HCT116 (cell line): Measurements from ENCODE around the gene GJA3. TPM values are rescaled to one million over a fixed set of nuclear protein-coding genes. Genes with fewer than 3 reads are reported as not detected.
A peak's percentile ranks its signal among the peaks of the same experiment; 100 is the strongest.

Source experiments
- ATAC-seq: fragments of 200-7000 bp; cut with Tn5 transposase; 2 replicates; pipeline ENCODE4 v1.9.1; 2020; ENCODE audit warnings: mild to moderate bottlenecking, moderate library complexity
- BruUV-seq: library from RNA; stranded (reverse); fragments of 400-500 nt; replicated peaks from 2 replicates; lab custom pipeline; 2021; lab: Mats Ljungman, UMichigan
- CTCF ChIA-PET: fragments of 300-600 bp; sonication (Branson Sonifier 250); formaldehyde crosslinking; loops from one replicate; lab custom pipeline; 2021; ENCODE audit warnings: antibody characterized with exemption; lab: Charles Lee
- POLR2A ChIA-PET: fragments of 300-600, 350-600 bp; sonication (Branson Sonifier 250); formaldehyde crosslinking; loops from one replicate; lab custom pipeline; 2021; ENCODE audit warnings: antibody characterized with exemption; lab: Charles Lee
- RAD21 ChIA-PET, 2 experiments: fragments of 300-600 bp; sonication (Branson Sonifier 250); formaldehyde crosslinking; loops; one replicate each; lab custom pipeline; 2023; ENCODE audit warnings: low total read pairs in 2 of 2; ENCODE audit not compliant: uncharacterized antibody in 2 of 2, unreplicated experiment in 2 of 2, low non-redundant PET in 1 of 2; lab: Charles Lee
- DNase-seq: peaks from one replicate; pipeline ENCODE4 v3.0.0-alpha.2; 2010; ENCODE audit warnings: low read depth, low spot score
- H2AFZ ChIP-seq: fragments of 200-600 bp; shearing (Covaris generic), sonication (generic); 2 replicates; pipeline ENCODE4 v1.6.1; 2017; ENCODE audit warnings: low read depth, mixed run types, mixed read lengths, antibody characterized with exemption, low read length; ENCODE audit not compliant: poor library complexity, severe bottlenecking
- H3K27ac ChIP-seq: 2 replicates; pipeline ENCODE4 v1.5.1; 2012; ENCODE audit warnings: low read depth, low read length
- H3K27me3 ChIP-seq: fragments of 200-600 bp; sonication (generic); 2 replicates; pipeline ENCODE4 v1.6.1; 2016; ENCODE audit warnings: mixed run types, low read length, mixed read lengths; ENCODE audit not compliant: insufficient read depth
- H3K36me3 ChIP-seq, 2 experiments: fragments of 200-500 bp in 1 of 2; fragments of 200-600 bp in 1 of 2; sonication (Bioruptor generic) in 1 of 2; sonication (generic) in 1 of 2; 2 replicates each; pipeline versions ENCODE4 v1.5.1 to v1.6.1; 2014 to 2016; ENCODE audit warnings: low read length in 2 of 2, inconsistent platforms in 1 of 2, mixed read lengths in 1 of 2, mixed run types in 1 of 2; ENCODE audit not compliant: insufficient read depth in 2 of 2, control insufficient read depth in 1 of 2
- H3K4me1 ChIP-seq, 2 experiments: fragments of 200-600 bp in 1 of 2; sonication (generic) in 1 of 2; 2 replicates each; pipeline versions ENCODE4 v1.5.1 to v1.6.1; 2012 to 2017; ENCODE audit warnings: low read length in 2 of 2, inconsistent platforms in 1 of 2, mild to moderate bottlenecking in 1 of 2, mixed read lengths in 1 of 2, mixed run types in 1 of 2, moderate library complexity in 1 of 2; ENCODE audit not compliant: insufficient read depth in 2 of 2, control insufficient read depth in 1 of 2
- H3K4me2 ChIP-seq: fragments of 200-600 bp; sonication (generic); 2 replicates; pipeline ENCODE4 v1.6.1; 2017; ENCODE audit warnings: mixed run types, low read length, mixed read lengths
- H3K4me3 ChIP-seq, 2 experiments: fragments of 200-600 bp in 1 of 2; sonication (generic) in 1 of 2; replicated peaks in 1 of 2; 2 replicates each; pipeline ENCODE4 v1.5.1; 2011 to 2016; ENCODE audit warnings: low read length in 2 of 2, control low read depth in 1 of 2, low read depth in 1 of 2, mild to moderate bottlenecking in 1 of 2, mixed read lengths in 1 of 2, mixed run types in 1 of 2
- H3K79me2 ChIP-seq: fragments of 200-600 bp; sonication (generic); 2 replicates; pipeline ENCODE4 v1.6.1; 2017; ENCODE audit warnings: mild to moderate bottlenecking, mixed run types, low read length, moderate library complexity, mixed read lengths; ENCODE audit not compliant: insufficient read depth
- H3K9ac ChIP-seq: fragments of 200-600 bp; sonication (generic); 2 replicates; pipeline ENCODE4 v1.6.1; 2016; ENCODE audit warnings: low read length, mixed read lengths
- H3K9me2 ChIP-seq: fragments of 200-600 bp; sonication (generic), shearing (Covaris generic); 2 replicates; pipeline ENCODE4 v1.6.1; 2017; ENCODE audit warnings: mixed run types, mild to moderate bottlenecking, moderate library complexity; ENCODE audit not compliant: insufficient read depth
- H3K9me3 ChIP-seq, 2 experiments: fragments of 200-500 bp in 1 of 2; fragments of 200-600 bp in 1 of 2; sonication (Bioruptor generic) in 1 of 2; sonication (generic) in 1 of 2; 2 replicates each; pipeline ENCODE4 v1.6.1; 2014 to 2017; ENCODE audit warnings: low read length in 2 of 2, mixed read lengths in 2 of 2, inconsistent platforms in 1 of 2, low read depth in 1 of 2, mild to moderate bottlenecking in 1 of 2, mixed run types in 1 of 2, moderate library complexity in 1 of 2; ENCODE audit not compliant: control insufficient read depth in 1 of 2, insufficient read depth in 1 of 2
- H4K20me1 ChIP-seq: fragments of 200-600 bp; sonication (generic), shearing (Covaris generic); 2 replicates; pipeline ENCODE4 v1.6.1; 2017; ENCODE audit warnings: mixed run types, mild to moderate bottlenecking, moderate library complexity; ENCODE audit not compliant: insufficient read depth
- ATF3 ChIP-seq: IDR thresholded peaks from 2 replicates; pipeline ENCODE4 v1.6.1; 2012
- CEBPB ChIP-seq: IDR thresholded peaks from 2 replicates; pipeline ENCODE4 v1.6.1; 2012; ENCODE audit warnings: low read depth
- EZH2 ChIP-seq: fragments of 200-600 bp; sonication (generic); IDR thresholded peaks from 2 replicates; pipeline ENCODE4 v1.6.1; 2017; ENCODE audit warnings: antibody characterized with exemption, mixed run types
- EZH2phosphoT487 ChIP-seq: fragments of 200-600 bp; IDR thresholded peaks from 2 replicates; pipeline ENCODE4 v1.6.1; 2018; ENCODE audit warnings: antibody characterized with exemption, borderline replicate concordance
- FOSL1 ChIP-seq: IDR thresholded peaks from 2 replicates; pipeline ENCODE4 v1.6.1; 2012; ENCODE audit warnings: low read depth
- MAX ChIP-seq: IDR thresholded peaks from 2 replicates; pipeline ENCODE4 v1.6.1; 2012
- RAD21 ChIP-seq: IDR thresholded peaks from 2 replicates; pipeline ENCODE4 v1.6.1; 2012; ENCODE audit warnings: low read depth, mild to moderate bottlenecking
- REST ChIP-seq: IDR thresholded peaks from 2 replicates; pipeline ENCODE4 v1.6.1; 2012; ENCODE audit warnings: low read depth
- SP1 ChIP-seq: IDR thresholded peaks from 2 replicates; pipeline ENCODE4 v1.6.1; 2012; ENCODE audit warnings: low read depth
- TCF7L2 ChIP-seq: IDR thresholded peaks from 2 replicates; pipeline ENCODE4 v1.7.0; 2011; ENCODE audit warnings: borderline replicate concordance, inconsistent platforms; ENCODE audit not compliant: insufficient read depth, insufficient read length; ENCODE audit errors: extremely low read depth
- ZBTB33 ChIP-seq: IDR thresholded peaks from 2 replicates; pipeline ENCODE4 v1.6.1; 2011; ENCODE audit warnings: mild to moderate bottlenecking, low read length, moderate library complexity; ENCODE audit not compliant: insufficient replicate concordance; ENCODE audit errors: extremely low read depth
- ZFX ChIP-seq: fragments of 450-650 bp; IDR thresholded peaks from 2 replicates; pipeline ENCODE4 v1.6.1; 2017
- intact Hi-C: fragments of 100-400 bp; cut with micrococcal nuclease; formaldehyde crosslinking; loops from 2 replicates; pipeline ENCODE4 v1.10.0; 2022
- total RNA-seq: library from RNA; stranded (reverse); gene quantifications from one replicate; pipeline ENCODE4 v1.2.1, GENCODE V29; 2021; ENCODE audit not compliant: unreplicated experiment

GJA3 gene
- total RNA-seq, 1 experiment from 2014 or later = 8.0 TPM

- H3K36me3 ChIP-seq = no peaks in the 10 kb centered on the region
- no peak overlapping the region for H3K9ac ChIP-seq
- H3K4me3 ChIP-seq = peak overlapping the region in 1 of 2 experiments; percentile 47; a peak in 2 of 4 replicates
- ATAC-seq (no peak), DNase-seq (no peak)
- H3K4me1 ChIP-seq = peaks cover 5 to 51% of the 10 kb centered on the region in 2 experiments; a peak in 3 of 4 replicates
- ChIA-PET RAD21 (interaction anchor here in 1 of 2 experiments (1.3 kb wide), 1 partner anchor 41 kb away, joined by 5 read pairs; the partner anchor contains the start of gene GJA3), POLR2A (interaction anchor here (1.1 to 2.6 kb wide), 3 partner anchors 8 to 41 kb away, joined by 3 to 13 read pairs (median 5); partner anchors contain the start of gene GJA3), CTCF (no interaction called here)
- no peaks in the 10 kb centered on the region for H3K9me3 ChIP-seq
- H3K27ac ChIP-seq = peak overlapping the region; percentile 73; the same call in 1 of the 2 replicates
- no peak for TF ChIP-seq SP1
- TF ChIP-seq FOSL1 = no peak
- no peak for TF ChIP-seq EZH2phosphoT487
- TF ChIP-seq RAD21 = no peak
- no peak for TF ChIP-seq MAX
- no peak for TF ChIP-seq EZH2
- no peak for TF ChIP-seq CEBPB
- no peak for TF ChIP-seq ATF3
- TF ChIP-seq TCF7L2 = no peak
- no peak for TF ChIP-seq ZFX
- TF ChIP-seq REST = no peak
- TF ChIP-seq ZBTB33 = no peak
- intact Hi-C loops = no loop called here
- no peaks in the 10 kb centered on the region for H3K27me3 ChIP-seq
- BruUV-seq = no TSS peak
- peak overlapping the region; percentile 40 for H2AFZ ChIP-seq
- no peaks in the 10 kb centered on the region for H3K9me2 ChIP-seq
- H4K20me1 ChIP-seq = no peaks in the 10 kb centered on the region
- no peaks in the 10 kb centered on the region for H3K79me2 ChIP-seq
- peak overlapping the region; percentile 96 for H3K4me2 ChIP-seq
These were observed 40.9 kb downstream of the GJA3 start for GRCh38 chr13:20119960-20120359.
